NCI-H774 (cell line): ENCODE data around the gene TMEM200A.
"Not testable (repeated sequence)": the region's sequence is repeated elsewhere in the genome, so short reads cannot be mapped to it uniquely, and the experiment has no call there.

ENCODE experiments used
- DNase-seq: peaks from one replicate; lab custom pipeline; 2025; lab: John Stamatoyannopoulos, UW

TMEM200A gene

GRCh38 chr6:130365166-130366106 is at the start of gene TMEM200A:
Gene TMEM200A (plus strand): TSS chr6:130366017. CDS start chr6:130440423, 74,406 bp downstream.
- no peak for DNase-seq

DNA sequence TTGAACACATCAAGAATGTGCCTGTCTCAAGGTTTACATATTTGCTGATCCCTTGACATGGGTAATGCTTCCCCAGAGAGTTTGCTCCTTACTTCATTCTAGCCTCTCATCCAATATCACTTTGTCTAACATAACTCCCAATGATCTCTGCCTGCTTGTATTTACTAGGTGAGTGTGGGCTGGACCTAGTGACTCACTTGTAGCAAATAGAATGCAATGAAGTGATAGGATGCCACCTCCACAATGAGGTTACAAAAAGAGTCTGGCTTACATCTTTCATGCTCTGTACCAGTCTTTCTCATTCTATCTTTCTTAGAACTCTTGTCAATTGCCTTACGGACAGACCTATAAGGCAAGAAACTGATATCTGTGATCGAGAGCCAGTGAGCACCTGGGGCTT is 44.9 kb upstream of the TMEM200A start:
- no peak for DNase-seq

DNA sequence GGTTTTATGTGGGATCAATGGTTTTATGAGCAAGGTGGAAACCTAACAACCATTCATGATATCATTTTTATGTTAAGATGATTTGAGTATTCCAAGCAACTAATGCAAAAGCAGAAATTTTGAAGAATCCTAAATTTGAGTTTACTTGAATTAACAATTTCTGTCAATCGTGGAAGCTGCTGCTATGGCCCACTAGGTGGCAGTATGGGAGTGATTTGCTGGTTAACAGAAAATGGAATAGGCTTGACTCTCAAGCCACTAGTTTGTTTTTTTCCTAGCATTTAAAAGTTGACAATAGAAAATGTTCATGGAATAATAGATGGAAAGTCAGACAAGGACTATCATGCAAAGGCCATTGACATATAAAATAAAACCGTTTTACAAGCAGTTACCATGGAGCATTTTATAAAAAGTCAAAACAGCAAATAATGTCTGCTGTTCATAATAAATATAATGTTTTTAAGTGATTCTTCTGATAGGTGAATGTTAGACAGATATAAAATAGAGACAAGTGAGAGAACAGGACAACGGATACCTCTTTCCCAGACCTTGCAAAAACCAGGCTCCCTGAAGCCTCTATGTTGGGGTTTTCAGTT is 43.0 kb upstream of the TMEM200A start:
- peak; percentile 63 for DNase-seq

DNA sequence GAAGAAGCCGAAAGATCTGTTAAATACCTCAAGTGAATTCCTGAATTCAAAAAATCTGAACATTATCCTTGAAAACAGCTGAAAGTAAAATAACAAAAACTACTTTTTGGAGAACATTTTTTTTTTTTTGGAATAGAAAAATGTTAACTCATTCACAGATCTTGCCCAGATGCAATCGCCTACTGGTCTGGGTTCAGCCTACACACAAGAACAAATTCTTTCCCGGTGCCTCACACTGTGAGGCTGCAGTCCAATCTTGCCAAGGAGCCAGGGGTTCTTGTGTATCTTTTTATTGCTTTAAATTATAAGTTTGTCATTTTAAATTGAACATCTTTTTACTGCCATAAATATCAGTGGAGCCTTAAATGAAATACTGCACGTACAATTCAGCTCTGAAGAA is 41.2 kb upstream of the TMEM200A start:
- DNase-seq: no peak

DNA sequence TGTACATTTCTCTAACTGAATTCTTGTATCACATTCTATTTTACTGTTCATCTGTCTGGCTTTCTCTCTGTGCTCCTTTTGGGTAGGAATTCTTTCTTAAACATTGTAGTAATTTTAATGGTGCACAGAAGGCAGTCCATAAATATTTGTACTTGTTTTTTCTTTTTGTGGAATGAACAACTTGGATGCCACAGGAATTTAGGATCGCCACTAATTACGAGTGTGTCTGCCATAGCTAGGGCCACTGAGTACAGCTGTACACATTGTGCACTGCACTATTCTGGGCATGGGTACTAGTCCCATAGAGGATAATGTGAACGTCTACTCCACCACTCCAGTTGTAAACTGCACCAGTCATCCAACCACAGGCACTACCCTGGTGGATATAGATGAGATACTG is 39.3 kb upstream of the TMEM200A start:
- no peak for DNase-seq

DNA sequence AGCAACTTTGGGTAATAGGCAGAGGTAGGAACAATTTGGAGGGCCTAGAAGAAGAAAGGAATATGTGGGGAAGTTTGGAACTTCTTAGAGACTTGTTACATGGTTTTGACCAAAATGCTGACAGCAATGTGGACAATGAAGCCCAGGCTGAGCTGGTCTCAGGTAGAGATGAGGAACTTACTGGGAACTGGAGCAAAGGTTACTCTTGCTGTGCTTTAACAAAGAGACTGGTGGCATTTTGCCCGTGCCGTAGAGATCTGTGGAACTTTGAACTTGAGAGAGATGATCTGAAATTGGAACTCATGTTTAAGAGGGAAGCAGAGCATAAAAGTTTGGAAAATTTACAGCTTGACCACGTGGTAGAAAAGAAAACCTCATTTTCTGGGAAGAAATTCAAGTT is 28.3 kb upstream of the TMEM200A start:
- no peak for DNase-seq

GRCh38 chr6:130346324-130346723 is 19.5 kb upstream of the TMEM200A start:
- DNase-seq: not testable (repeated sequence)

- no peak for DNase-seq
Observed at GRCh38 chr6:130354322-130354721, 11.5 kb upstream of the TMEM200A start.

DNA sequence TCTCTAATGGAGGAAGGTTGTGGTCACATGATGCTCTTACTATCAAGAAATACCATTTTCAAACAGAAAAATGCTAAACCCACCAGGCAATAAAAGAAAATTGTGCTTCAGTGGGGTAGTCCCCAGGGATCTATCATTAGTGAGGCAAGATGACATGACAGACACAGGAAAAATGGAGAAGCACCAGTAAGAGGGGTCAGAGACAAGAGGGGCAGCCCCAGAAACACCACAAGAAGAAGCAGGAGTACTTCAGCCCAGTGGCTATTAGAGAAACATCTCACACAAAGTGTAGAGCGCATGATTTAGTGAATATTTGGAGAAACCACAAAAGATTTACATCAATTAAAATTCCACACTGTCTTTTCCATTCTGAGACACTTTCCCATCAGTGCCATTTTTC is 10.2 kb upstream of the TMEM200A start:
- DNase-seq: no peak

GRCh38 chr6:130357436-130357835 is 8.4 kb upstream of the TMEM200A start:
- no peak for DNase-seq

- DNase-seq: no peak
Observed at GRCh38 chr6:130359736-130360135, 6.1 kb upstream of the TMEM200A start.

DNA sequence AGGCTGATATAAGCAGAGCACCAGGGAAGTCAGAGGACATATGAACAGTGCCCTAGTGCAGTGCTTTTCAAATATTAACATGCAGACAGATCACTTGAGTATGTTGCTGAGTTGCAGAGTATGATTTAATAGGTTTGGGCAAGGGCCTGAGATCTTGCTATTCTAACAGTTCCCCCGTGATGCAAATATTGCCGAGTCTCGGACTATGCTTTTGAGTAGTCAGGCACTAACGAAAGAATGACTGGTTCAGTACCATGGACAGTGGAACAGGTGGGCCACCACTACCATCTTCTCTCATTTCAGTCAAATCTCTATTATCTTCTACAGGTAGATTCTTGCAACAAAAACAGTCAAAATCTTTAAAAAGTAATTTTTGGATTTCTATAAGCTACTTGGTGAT is 3.7 kb upstream of the TMEM200A start:
- DNase-seq: no peak

- no peak for DNase-seq
Observed at GRCh38 chr6:130364224-130364780, 1.5 kb upstream of the TMEM200A start.

DNA sequence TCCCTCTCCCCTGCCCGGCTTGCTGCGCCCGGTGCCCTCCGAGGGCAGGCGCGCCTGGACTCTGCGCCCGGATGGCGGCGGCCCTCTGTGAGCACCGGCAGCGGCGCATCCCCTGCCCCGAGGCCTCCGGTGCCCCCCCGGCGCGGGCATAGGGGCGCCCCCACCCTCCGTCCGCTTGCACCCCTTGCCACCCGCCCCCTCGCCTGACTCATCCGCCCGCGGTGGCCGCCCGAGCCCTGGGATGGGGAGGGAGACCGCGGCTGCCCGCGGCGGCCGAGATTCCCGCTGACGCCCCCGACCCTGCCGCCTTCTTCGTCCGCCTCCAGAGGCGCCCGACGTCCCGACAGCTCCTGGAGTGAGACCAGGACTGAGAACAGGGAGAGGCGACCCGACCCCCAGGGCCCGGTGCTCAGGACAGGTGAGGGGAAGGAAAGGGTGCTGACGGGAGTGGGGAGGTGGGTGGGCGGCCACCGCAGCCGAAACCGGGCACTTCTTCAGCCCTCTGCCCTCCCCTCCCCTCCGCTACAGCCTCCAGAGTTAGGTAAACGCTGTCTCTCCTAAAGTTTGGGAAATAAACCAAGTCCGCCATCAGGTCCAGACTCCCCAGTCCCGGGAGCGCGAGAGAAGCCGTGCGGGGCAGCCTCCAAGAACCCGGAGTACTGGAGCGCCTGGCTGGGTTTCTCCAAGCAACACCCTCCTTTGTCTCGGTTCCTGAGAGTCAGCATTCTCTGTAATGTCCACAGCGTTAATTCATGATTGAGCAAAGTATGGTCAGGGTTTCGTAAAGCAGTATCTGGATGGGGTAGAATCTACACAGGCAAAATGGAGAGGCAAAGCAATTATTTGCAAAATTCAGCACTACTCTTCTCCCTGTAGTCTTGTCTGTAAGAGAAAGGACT is 539 bp downstream of the TMEM200A start:
- DNase-seq: peak; percentile 94

- DNase-seq: no peak
Observed at GRCh38 chr6:130367767-130368166, 1.9 kb downstream of the TMEM200A start.

DNA sequence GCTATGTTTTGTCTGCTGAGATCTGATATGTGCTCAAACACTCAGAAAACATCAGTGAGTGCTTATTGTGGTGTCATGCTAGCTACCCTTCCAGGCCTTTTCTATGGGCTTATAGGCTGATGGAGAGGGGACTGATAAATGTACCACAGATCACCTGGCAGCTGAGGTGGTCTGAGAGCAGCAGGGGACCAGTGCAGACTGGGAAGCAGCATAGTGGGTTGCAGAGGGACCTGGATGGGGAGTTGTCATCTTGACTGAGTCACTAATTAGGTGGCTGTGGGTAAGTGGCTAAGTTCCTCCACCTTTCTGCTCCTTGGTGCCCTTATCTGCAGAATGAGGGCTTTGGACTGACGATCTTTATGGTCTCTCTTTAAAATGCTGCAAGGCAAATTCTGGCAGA is 2.8 kb downstream of the TMEM200A start:
- no peak for DNase-seq

GRCh38 chr6:130369831-130370230 is 4.0 kb downstream of the TMEM200A start:
- no peak for DNase-seq

DNA sequence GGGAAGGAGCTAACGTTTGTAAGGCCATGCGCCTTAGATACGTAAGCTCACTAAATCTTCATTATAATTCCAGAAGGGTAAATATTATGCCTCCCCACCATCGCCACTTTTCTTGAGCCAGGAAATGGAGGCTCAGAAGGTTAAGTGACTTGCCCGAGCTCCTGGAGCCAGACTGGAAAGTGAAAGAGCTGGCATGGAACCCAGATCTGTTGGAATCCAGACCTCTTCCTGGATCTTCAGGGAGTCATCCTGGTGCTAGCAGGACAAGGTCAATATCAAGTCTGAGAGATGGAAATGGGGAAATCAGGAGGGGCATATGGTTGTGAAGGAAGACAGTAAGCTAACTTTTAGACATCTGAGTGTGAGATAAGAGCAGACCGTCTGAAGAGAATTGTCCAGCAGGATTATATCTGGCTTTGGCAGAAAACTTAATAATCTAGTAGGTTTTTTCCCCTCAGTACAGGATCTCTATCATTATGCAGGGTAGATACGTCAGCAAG is 6.2 kb downstream of the TMEM200A start:
- DNase-seq: no peak

GRCh38 chr6:130372786-130373185 is 7.0 kb downstream of the TMEM200A start:
- DNase-seq: no peak

GRCh38 chr6:130373992-130374391 is 8.2 kb downstream of the TMEM200A start:
- DNase-seq: no peak

DNA sequence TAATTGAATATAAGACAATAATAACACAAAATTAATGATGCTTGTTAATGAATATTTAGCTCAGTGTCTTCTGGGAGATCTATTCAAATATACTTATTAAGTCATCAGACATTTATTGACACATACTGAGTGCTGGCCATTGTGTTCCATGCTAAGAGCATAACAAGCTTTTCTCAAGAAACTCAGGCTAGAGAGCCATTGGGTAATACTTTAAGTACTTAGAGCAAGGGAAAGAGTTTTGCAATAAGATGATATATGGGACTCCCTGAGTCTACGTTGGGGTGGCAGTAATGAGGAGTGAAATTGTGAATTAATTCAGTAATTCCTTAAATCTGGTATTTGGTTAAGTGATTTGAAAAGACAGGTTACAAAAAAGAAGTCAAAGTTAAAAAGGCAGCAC is 11.1 kb downstream of the TMEM200A start:
- DNase-seq: no peak

DNA sequence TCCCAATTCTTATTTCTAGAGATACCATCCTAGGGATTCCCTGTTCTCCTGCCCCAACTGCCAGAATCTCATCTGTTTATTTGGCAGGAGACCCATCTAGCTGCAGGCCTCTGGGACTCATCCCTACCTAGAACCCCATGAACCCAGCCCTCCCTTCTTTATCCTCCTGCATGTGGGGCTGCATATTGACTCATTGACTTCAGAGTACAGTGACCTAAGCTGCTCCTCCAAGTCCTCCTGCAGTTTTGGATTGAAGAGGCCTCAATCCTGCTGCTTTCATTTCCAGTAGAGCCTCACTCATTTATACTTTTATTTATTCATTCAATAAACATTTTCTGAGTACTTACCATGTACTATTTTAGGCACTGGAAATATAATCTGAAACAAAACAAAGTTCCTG is 11.6 kb downstream of the TMEM200A start:
- no peak for DNase-seq
